Esophagus squamous epithelium (tissue), 5 donors: ENCODE measurements around the gene ST3GAL3. TPM values are rescaled to one million over a fixed set of nuclear protein-coding genes. Genes with fewer than 3 reads are reported as not detected.

Experiments
- DNase-seq: peaks from one replicate; lab custom pipeline; 2025; lab: John Stamatoyannopoulos, UW
- H3K27ac ChIP-seq, 4 donors: fragments of 200-600 bp; sonication (generic); one replicate each; pipeline ENCODE4 v1.5.1; 2016 to 2019; ENCODE audit warnings: mild to moderate bottlenecking in 1 of 4
- H3K27me3 ChIP-seq, 4 donors: fragments of 200-600 bp; sonication (generic); 1 replicate in 3 of 4; 2 replicates in 1 of 4; pipeline versions ENCODE4 v1.5.1 to v1.6.0; 2017 to 2021; ENCODE audit warnings: antibody characterized with exemption in 1 of 4
- H3K36me3 ChIP-seq, 3 donors: fragments of 200-600 bp; sonication (generic); one replicate each; pipeline ENCODE4 v1.5.1; 2016 to 2019
- H3K4me1 ChIP-seq, 3 donors: fragments of 200-600 bp; sonication (generic); one replicate each; pipeline ENCODE4 v1.5.1; 2017 to 2019
- H3K4me3 ChIP-seq, 4 donors: fragments of 200-600 bp; sonication (generic); 1 replicate in 3 of 4; 2 replicates in 1 of 4; pipeline ENCODE4 v1.5.1; 2016 to 2019; ENCODE audit warnings: mild to moderate bottlenecking in 2 of 4, moderate library complexity in 1 of 4
- H3K9me3 ChIP-seq, 3 donors: fragments of 200-600 bp; sonication (generic); one replicate each; pipeline ENCODE4 v1.5.1; 2016 to 2019
- CTCF ChIP-seq, 6 experiments: fragments of 450-650 bp in 4 of 6; fragments of 200-600 bp in 2 of 6; sonication (generic) in 2 of 6; IDR thresholded peaks; one replicate each; pipeline ENCODE4 v1.5.1; 2016 to 2019; ENCODE audit warnings: antibody characterized with exemption in 6 of 6, mild to moderate bottlenecking in 4 of 6, moderate library complexity in 4 of 6
- POLR2A ChIP-seq, 4 donors: fragments of 450-650 bp; IDR thresholded peaks; one replicate each; pipeline ENCODE4 v1.6.1; 2017; ENCODE audit warnings: antibody characterized with exemption in 4 of 4, mild to moderate bottlenecking in 4 of 4, moderate library complexity in 3 of 4
- WGBS, 2 donors: methylation state at CpG; one replicate each; pipeline ENCODE4 v1.1.5; 2018; 5-methylcytosine and 5-hydroxymethylcytosine counted together
- intact Hi-C: fragments of 100-400 bp; cut with DNase I; formaldehyde crosslinking; loops from one replicate; pipeline ENCODE4 v1.15.0; 2022
- total RNA-seq, 4 donors: library from RNA; depleted of rRNA; stranded (reverse); fragments of >200 nt; gene quantifications; one replicate each; pipeline ENCODE4 v1.1.0, GENCODE V29; 2016
- donor health status: DM: yes; HTN: yes; CAD: no.

Gene ST3GAL3
- total RNA-seq, 4 donors from 2014 or later, result 2.8 to 10.7 (median 7.1) TPM

GRCh38 chr1:43666608-43667007 is 40.7 kb upstream of the ST3GAL3 start:
- intact Hi-C loops, result no loop called here
- Histone ChIP-seq H3K27me3 (no peaks in the 10 kb centered on the region), H3K4me3 (no peak overlapping the region), H3K9me3 (no peaks in the 10 kb centered on the region), H3K36me3 (peaks cover 70 to 100% (median 80%) of the 10 kb centered on the region in 3 donors), H3K4me1 (peaks cover 0 to 31% (median 14%) of the 10 kb centered on the region in 3 donors), H3K27ac (peak overlapping the region in 3 of 4 donors; percentile 19 to 57 (median 42))
- DNase-seq, result no peak
- TF ChIP-seq CTCF (IDR thresholded peaks at IDR 0.05) (peak in 1 of 6 experiments; percentile 13), POLR2A (IDR thresholded peaks at IDR 0.05) (no peak)

- no peak overlapping the region for H3K4me3 ChIP-seq
- peaks cover 0 to 34% (median 14%) of the 10 kb centered on the region in 3 donors for H3K4me1 ChIP-seq
- H3K27ac ChIP-seq, result no peak overlapping the region
- DNase-seq, result no peak
- H3K36me3 ChIP-seq, result peaks cover 56 to 100% (median 68%) of the 10 kb centered on the region in 3 donors
- intact Hi-C loops, result no loop called here
- H3K27me3 ChIP-seq, result no peaks in the 10 kb centered on the region
- TF ChIP-seq POLR2A (IDR thresholded peaks at IDR 0.05), result no peak
- no peak for TF ChIP-seq CTCF (IDR thresholded peaks at IDR 0.05)
- 48 to 95% methylated on average over 5 of the region's 7 CpGs for WGBS, 2 donors
- H3K9me3 ChIP-seq, result no peaks in the 10 kb centered on the region
These were observed 38.4 kb upstream of the ST3GAL3 start for GRCh38 chr1:43668956-43669355.

GRCh38 chr1:43669878-43670277 is 37.5 kb upstream of the ST3GAL3 start:
- Histone ChIP-seq H3K4me1 (peaks cover 0 to 41% (median 14%) of the 10 kb centered on the region in 3 donors), H3K27ac (no peak overlapping the region), H3K27me3 (no peaks in the 10 kb centered on the region), H3K9me3 (no peaks in the 10 kb centered on the region), H3K4me3 (no peak overlapping the region), H3K36me3 (peaks cover 47 to 100% (median 69%) of the 10 kb centered on the region in 3 donors)
- DNase-seq, result no peak
- intact Hi-C loops, result no loop called here
- no peak for TF ChIP-seq CTCF (IDR thresholded peaks at IDR 0.05)
- TF ChIP-seq POLR2A (IDR thresholded peaks at IDR 0.05), result no peak
- 86 to 98% methylated on average over 2 of the region's 5 CpGs for WGBS, 2 donors

GRCh38 chr1:43671193-43671592 is 36.1 kb upstream of the ST3GAL3 start:
- Histone ChIP-seq H3K27me3 (no peaks in the 10 kb centered on the region), H3K27ac (no peak overlapping the region), H3K9me3 (no peaks in the 10 kb centered on the region), H3K4me3 (no peak overlapping the region), H3K4me1 (peaks cover 0 to 37% (median 7%) of the 10 kb centered on the region in 3 donors), H3K36me3 (peaks cover 43 to 100% (median 74%) of the 10 kb centered on the region in 3 donors)
- intact Hi-C loops, result no loop called here
- no peak for DNase-seq
- 88 to 100% methylated on average over 2 of the region's 2 CpGs for WGBS, 2 donors
- TF ChIP-seq POLR2A (IDR thresholded peaks at IDR 0.05) (no peak), CTCF (IDR thresholded peaks at IDR 0.05) (no peak)

GRCh38 chr1:43671626-43672330 is 35.6 kb upstream of the ST3GAL3 start:
- Histone ChIP-seq H3K27me3 (no peaks in the 10 kb centered on the region), H3K27ac (no peak overlapping the region), H3K9me3 (no peaks in the 10 kb centered on the region), H3K4me1 (peaks cover 0 to 31% (median 7%) of the 10 kb centered on the region in 3 donors), H3K4me3 (no peak overlapping the region), H3K36me3 (peaks cover 41 to 100% (median 73%) of the 10 kb centered on the region in 3 donors)
- TF ChIP-seq CTCF (IDR thresholded peaks at IDR 0.05), result no peak
- TF ChIP-seq POLR2A (IDR thresholded peaks at IDR 0.05), result no peak
- intact Hi-C loops, result no loop called here
- DNase-seq, result no peak
- 77 to 80% methylated on average over 9 of the region's 10 CpGs for WGBS, 2 donors
